ENCODE data around the gene SLC24A2. TPM values are rescaled to one million over a fixed set of nuclear protein-coding genes. Genes with fewer than 3 reads are reported as not detected.

SLC24A2 gene
- total RNA-seq, 1 experiment from 2014 or later = 8.0 TPM

DNA sequence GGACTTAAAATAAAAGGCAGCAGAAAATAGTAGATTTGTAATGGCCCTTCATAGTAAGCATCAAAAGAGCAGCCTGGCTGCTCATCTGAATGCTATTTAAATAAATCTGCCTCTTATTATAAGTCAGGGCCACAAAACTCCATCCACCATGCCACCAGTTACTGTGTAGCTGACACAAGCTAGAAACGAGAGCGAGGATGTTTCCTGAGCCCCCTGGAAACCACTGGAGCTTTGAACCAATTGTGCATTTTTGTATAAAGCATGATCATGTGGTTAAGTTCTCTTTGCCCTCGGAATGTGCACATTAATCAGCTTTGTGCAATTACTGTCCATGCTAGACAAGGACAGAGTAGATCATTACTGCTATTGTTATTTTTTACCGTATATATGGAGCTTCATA is 17.4 kb downstream of the SLC24A2 start:
- Mint-ChIP-seq H3K36me3 (peaks cover 9% of the 10 kb centered on the region), H3K9me3 (peaks cover 8% of the 10 kb centered on the region), H3K27ac (no peak overlapping the region), H3K27me3 (ENCODE audit: low read depth) (no peaks in the 10 kb centered on the region), H3K4me3 (no peak overlapping the region), H3K4me1 (peaks cover 8% of the 10 kb centered on the region)
- no peak for DNase-seq (ENCODE audit: low spot score)
- no peak for TF ChIP-seq ZNF317 (CRISPR knock-in tag; IDR thresholded peaks at IDR 0.05; ENCODE audit: borderline replicate concordance, low read depth)
- TF ChIP-seq ELF4 (CRISPR knock-in tag; IDR thresholded peaks at IDR 0.05; ENCODE audit: low read depth) = no peak
- no peak for TF ChIP-seq ZMAT4 (CRISPR knock-in tag; IDR thresholded peaks at IDR 0.05)
- TF ChIP-seq GABPB1 (CRISPR knock-in tag; IDR thresholded peaks at IDR 0.05) = no peak
- TF ChIP-seq SP1 (CRISPR knock-in tag; conservative IDR thresholded peaks at IDR 0.05) = no peak
- no peak for TF ChIP-seq NFYB (CRISPR knock-in tag; conservative IDR thresholded peaks at IDR 0.05; ENCODE audit: low read depth)
- TF ChIP-seq, protein P1, sequence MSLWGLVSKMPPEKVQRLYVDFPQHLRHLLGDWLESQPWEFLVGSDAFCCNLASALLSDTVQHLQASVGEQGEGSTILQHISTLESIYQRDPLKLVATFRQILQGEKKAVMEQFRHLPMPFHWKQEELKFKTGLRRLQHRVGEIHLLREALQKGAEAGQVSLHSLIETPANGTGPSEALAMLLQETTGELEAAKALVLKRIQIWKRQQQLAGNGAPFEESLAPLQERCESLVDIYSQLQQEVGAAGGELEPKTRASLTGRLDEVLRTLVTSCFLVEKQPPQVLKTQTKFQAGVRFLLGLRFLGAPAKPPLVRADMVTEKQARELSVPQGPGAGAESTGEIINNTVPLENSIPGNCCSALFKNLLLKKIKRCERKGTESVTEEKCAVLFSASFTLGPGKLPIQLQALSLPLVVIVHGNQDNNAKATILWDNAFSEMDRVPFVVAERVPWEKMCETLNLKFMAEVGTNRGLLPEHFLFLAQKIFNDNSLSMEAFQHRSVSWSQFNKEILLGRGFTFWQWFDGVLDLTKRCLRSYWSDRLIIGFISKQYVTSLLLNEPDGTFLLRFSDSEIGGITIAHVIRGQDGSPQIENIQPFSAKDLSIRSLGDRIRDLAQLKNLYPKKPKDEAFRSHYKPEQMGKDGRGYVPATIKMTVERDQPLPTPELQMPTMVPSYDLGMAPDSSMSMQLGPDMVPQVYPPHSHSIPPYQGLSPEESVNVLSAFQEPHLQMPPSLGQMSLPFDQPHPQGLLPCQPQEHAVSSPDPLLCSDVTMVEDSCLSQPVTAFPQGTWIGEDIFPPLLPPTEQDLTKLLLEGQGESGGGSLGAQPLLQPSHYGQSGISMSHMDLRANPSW (CRISPR knock-in tag; conservative IDR thresholded peaks at IDR 0.05; ENCODE audit: low read depth) = no peak
- no peak for TF ChIP-seq ZSCAN18 (CRISPR knock-in tag; IDR thresholded peaks at IDR 0.05)
- TF ChIP-seq CREM (CRISPR knock-in tag; IDR thresholded peaks at IDR 0.05) = no peak
- ChIA-PET CTCF (interaction anchor here (1.0 kb wide), 1 partner anchor 12 kb away, joined by 3 read pairs; no protein-coding TSS in a partner anchor), POLR2A (no interaction called here)
- ATAC-seq = no peak

GRCh38 chr9:19770973-19771372 is 17.9 kb downstream of the SLC24A2 start:
- no peak for DNase-seq (ENCODE audit: low spot score)
- no peak overlapping the region for H3K4me3 Mint-ChIP-seq
- no peaks in the 10 kb centered on the region for H3K27me3 Mint-ChIP-seq (ENCODE audit: low read depth)
- POLR2A ChIA-PET = no interaction called here
- H3K36me3 Mint-ChIP-seq = peaks cover 14% of the 10 kb centered on the region
- H3K27ac Mint-ChIP-seq = no peak overlapping the region
- H3K9me3 Mint-ChIP-seq = peaks cover 12% of the 10 kb centered on the region
- ATAC-seq = no peak
- H3K4me1 Mint-ChIP-seq = 0 out of 2 replicates have a peak, but pooled peaks cover 5% of the 10 kb centered on the region
- CTCF ChIA-PET = interaction anchor here (1.0 kb wide), 1 partner anchor 12 kb away, joined by 3 read pairs; no protein-coding TSS in a partner anchor
- TF ChIP-seq GTF2I (CRISPR knock-in tag; conservative IDR thresholded peaks at IDR 0.05) (no peak), MYBL2 (CRISPR knock-in tag; IDR thresholded peaks at IDR 0.05) (no peak), TCF7 (CRISPR knock-in tag; IDR thresholded peaks at IDR 0.05; ENCODE audit: low read depth) (no peak), ZNF416 (CRISPR knock-in tag; IDR thresholded peaks at IDR 0.05) (no peak), ZNF138 (CRISPR knock-in tag; conservative IDR thresholded peaks at IDR 0.05) (no peak), NFATC4 (CRISPR knock-in tag; IDR thresholded peaks at IDR 0.05) (no peak), KAT7 (CRISPR knock-in tag; IDR thresholded peaks at IDR 0.05; ENCODE audit: borderline replicate concordance) (no peak), E2F4 (CRISPR knock-in tag; IDR thresholded peaks at IDR 0.05; ENCODE audit: borderline replicate concordance, low read depth) (no peak)
- TF ChIP-seq, protein P2, sequence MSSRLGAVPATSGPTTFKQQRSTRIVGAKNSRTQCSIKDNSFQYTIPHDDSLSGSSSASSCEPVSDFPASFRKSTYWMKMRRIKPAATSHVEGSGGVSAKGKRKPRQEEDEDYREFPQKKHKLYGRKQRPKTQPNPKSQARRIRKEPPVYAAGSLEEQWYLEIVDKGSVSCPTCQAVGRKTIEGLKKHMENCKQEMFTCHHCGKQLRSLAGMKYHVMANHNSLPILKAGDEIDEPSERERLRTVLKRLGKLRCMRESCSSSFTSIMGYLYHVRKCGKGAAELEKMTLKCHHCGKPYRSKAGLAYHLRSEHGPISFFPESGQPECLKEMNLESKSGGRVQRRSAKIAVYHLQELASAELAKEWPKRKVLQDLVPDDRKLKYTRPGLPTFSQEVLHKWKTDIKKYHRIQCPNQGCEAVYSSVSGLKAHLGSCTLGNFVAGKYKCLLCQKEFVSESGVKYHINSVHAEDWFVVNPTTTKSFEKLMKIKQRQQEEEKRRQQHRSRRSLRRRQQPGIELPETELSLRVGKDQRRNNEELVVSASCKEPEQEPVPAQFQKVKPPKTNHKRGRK (CRISPR knock-in tag; IDR thresholded peaks at IDR 0.05; ENCODE audit: borderline replicate concordance) = no peak
- TF ChIP-seq, protein P3, sequence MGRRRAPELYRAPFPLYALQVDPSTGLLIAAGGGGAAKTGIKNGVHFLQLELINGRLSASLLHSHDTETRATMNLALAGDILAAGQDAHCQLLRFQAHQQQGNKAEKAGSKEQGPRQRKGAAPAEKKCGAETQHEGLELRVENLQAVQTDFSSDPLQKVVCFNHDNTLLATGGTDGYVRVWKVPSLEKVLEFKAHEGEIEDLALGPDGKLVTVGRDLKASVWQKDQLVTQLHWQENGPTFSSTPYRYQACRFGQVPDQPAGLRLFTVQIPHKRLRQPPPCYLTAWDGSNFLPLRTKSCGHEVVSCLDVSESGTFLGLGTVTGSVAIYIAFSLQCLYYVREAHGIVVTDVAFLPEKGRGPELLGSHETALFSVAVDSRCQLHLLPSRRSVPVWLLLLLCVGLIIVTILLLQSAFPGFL (CRISPR knock-in tag; IDR thresholded peaks at IDR 0.05; ENCODE audit: borderline replicate concordance) = no peak
- TF ChIP-seq, protein P4, sequence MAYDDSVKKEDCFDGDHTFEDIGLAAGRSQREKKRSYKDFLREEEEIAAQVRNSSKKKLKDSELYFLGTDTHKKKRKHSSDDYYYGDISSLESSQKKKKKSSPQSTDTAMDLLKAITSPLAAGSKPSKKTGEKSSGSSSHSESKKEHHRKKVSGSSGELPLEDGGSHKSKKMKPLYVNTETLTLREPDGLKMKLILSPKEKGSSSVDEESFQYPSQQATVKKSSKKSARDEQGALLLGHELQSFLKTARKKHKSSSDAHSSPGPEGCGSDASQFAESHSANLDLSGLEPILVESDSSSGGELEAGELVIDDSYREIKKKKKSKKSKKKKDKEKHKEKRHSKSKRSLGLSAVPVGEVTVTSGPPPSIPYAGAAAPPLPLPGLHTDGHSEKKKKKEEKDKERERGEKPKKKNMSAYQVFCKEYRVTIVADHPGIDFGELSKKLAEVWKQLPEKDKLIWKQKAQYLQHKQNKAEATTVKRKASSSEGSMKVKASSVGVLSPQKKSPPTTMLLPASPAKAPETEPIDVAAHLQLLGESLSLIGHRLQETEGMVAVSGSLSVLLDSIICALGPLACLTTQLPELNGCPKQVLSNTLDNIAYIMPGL (CRISPR knock-in tag; IDR thresholded peaks at IDR 0.05) = no peak
- TF ChIP-seq, protein P5, sequence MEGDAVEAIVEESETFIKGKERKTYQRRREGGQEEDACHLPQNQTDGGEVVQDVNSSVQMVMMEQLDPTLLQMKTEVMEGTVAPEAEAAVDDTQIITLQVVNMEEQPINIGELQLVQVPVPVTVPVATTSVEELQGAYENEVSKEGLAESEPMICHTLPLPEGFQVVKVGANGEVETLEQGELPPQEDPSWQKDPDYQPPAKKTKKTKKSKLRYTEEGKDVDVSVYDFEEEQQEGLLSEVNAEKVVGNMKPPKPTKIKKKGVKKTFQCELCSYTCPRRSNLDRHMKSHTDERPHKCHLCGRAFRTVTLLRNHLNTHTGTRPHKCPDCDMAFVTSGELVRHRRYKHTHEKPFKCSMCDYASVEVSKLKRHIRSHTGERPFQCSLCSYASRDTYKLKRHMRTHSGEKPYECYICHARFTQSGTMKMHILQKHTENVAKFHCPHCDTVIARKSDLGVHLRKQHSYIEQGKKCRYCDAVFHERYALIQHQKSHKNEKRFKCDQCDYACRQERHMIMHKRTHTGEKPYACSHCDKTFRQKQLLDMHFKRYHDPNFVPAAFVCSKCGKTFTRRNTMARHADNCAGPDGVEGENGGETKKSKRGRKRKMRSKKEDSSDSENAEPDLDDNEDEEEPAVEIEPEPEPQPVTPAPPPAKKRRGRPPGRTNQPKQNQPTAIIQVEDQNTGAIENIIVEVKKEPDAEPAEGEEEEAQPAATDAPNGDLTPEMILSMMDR (IDR thresholded peaks at IDR 0.05) = no peak
